Activated T-cell treated with anti-CD3 and anti-CD28 coated beads, Interleukin-2, amount 50 U/mL, for 24 hours (primary cell): Measurements from ENCODE around the gene STK32C.
"Not testable (repeated sequence)": the region's sequence is repeated elsewhere in the genome, so short reads cannot be mapped to it uniquely, and the experiment has no call there.

Experiments
- DNase-seq: peaks from one replicate; pipeline ENCODE4 v3.0.0-alpha.2; 2020
- H3K27ac Mint-ChIP-seq: 2 replicates; pipeline ENCODE4 v1.8.0; 2020; ENCODE audit warnings: mild to moderate bottlenecking, mixed read lengths
- H3K27me3 Mint-ChIP-seq: 2 replicates; pipeline ENCODE4 v1.8.0; 2020; ENCODE audit warnings: mixed read lengths
- H3K36me3 Mint-ChIP-seq: 2 replicates; pipeline ENCODE4 v1.8.0; 2020; ENCODE audit warnings: low read depth, mixed read lengths
- H3K4me1 Mint-ChIP-seq: 2 replicates; pipeline ENCODE4 v1.8.0; 2020; ENCODE audit warnings: low read depth, mixed read lengths
- H3K4me3 Mint-ChIP-seq: 2 replicates; pipeline ENCODE4 v1.8.0; 2020; ENCODE audit warnings: mild to moderate bottlenecking, moderate library complexity, mixed read lengths
- H3K9me3 Mint-ChIP-seq: 2 replicates; pipeline ENCODE4 v1.8.0; 2020; ENCODE audit warnings: mixed read lengths

STK32C gene

DNA sequence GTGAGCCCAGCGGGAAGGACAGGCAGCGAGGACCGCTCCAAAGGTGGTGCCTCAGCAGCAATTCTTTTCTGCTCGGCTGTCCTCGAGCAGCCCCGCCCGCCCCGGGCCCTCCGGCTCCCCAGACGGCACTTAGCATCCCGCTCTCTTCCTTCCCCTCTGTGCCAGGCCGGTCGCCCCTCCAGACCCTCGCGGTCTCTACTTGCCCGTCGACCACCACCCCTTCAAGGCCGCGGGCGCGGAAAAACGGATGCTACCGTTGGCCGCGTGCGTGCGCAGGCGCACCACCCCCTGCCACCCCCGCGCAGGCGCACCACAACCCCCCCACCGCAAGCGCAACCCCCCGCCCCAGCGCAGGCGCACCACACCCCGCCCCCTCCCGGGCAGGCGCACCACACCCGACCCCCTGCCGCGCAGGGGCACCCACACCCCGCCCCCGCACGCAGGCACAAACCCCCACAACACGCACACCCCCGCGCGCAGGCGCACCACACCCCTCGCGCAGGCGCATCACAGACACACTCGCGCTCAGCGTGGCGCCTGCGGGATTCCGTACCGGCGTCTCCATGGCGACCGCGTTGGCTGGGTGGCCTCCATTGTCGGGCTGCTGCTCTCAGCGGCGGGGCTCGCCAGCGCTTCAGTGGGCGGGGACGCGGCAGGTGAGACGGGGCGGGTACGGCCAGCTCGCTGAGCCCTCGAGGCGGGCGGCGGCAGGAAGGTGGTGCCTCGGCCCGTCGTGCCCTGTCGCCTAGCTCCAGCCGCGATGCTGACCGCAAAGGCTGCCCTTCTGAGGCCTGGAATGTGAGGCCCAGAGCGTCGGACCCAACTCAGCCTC, 24.1 kb upstream of the STK32C start, which contains the start of gene LRRC27:
Gene LRRC27 (plus strand): TSS at position 593 of the 832 bp plus-strand sequence. CDS start 1,332 bp downstream, outside the sequence.
- Mint-ChIP-seq H3K36me3 (peaks cover 39% of the 10 kb centered on the region), H3K27me3 (no peaks in the 10 kb centered on the region), H3K4me3 (peak within 1 kb of the TSS; percentile 87), H3K4me1 (peaks cover 65% of the 10 kb centered on the region), H3K27ac (peak within 1 kb of the TSS; percentile 96), H3K9me3 (peaks cover 5% of the 10 kb centered on the region)
- peak; percentile 99 for DNase-seq

DNA sequence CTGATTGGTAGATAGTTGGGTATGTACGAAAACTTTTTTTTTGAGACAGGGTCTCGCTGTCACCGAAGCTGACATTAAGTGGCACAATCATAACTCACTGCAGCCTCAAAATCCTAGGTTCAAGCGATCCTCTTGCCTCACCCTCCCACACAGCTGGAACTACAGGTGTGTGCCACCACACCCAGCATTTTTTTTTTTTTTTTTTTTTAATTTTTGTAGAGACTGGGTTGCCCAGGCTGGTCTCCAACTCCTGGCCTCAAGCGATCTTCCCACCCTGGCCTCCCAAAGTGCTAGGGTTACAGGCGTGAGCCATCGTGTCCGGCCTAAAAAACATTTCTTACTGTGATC, 22.7 kb upstream of the STK32C start:
- H3K4me1 Mint-ChIP-seq: peaks cover 66% of the 10 kb centered on the region
- no peaks in the 10 kb centered on the region for H3K27me3 Mint-ChIP-seq
- no peak for DNase-seq
- peak overlapping the region; percentile 96 for H3K27ac Mint-ChIP-seq
- H3K9me3 Mint-ChIP-seq: peaks cover 5% of the 10 kb centered on the region
- H3K36me3 Mint-ChIP-seq: peaks cover 53% of the 10 kb centered on the region
- peak overlapping the region; percentile 87 for H3K4me3 Mint-ChIP-seq

DNA sequence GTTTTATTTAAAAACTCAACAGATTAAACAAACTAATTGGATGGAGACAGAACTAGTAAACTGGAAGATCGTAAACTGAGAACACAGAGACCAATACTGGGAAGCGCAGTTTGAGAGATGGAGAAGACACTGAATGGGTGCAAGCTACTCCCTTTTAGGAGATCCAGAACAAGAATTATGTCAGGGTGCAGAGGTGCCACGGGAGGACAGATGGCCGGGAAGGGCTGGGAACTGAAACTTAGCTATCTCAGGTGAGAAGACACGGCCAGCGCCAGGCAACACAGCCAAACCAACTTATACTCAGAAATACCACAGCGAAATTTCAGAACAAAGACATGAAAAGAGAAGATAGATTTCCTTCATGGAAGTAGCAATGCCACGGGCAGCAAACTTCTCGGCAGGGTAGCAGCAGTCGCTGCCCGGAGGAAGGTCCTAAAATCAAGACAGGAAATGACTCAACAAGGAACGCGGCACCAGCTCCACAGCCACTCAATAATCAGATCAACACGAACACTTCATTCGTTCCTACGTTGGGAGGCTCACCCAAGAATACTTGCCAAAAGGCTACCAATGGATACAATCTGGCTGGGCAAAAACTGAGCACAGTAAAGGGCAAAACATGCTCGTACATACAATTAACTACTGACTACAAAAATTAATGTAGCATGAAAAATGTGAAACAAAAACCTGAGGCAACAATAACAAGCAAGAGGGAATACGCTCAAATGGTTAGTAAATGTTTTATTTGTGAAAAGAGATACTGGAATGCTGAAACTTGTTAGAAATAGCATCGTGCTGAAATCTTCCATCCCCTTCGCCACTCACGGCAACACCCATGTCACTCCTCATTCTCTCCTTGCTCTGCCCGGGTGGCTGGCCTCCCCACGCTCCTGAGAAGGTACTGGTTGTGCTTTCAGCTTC, 22.1 kb upstream of the STK32C start:
- H3K4me1 Mint-ChIP-seq: peaks cover 70% of the 10 kb centered on the region
- no peak for DNase-seq
- H3K27ac Mint-ChIP-seq: peak overlapping the region; percentile 96
- H3K9me3 Mint-ChIP-seq: peaks cover 5% of the 10 kb centered on the region
- H3K4me3 Mint-ChIP-seq: peak overlapping the region; percentile 87
- no peaks in the 10 kb centered on the region for H3K27me3 Mint-ChIP-seq
- H3K36me3 Mint-ChIP-seq: peaks cover 58% of the 10 kb centered on the region

DNA sequence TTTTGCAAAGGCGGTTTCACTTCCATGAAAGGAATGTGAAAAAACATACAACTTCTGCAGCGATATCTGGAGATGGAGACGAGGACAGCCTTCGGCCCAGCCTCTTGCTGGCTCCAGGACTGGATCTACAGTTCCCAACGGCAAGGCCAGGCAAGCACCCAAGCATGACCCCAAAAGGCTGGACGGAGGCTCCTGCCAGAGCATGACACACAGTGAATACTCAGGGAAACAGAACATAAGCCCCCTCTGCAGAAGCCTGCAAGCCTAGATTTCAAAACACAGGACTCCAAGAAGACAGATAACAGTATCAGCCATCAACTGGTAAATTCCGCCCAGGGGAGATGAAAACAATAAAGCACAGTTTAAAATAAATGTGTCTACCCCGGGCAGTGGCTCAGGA, 21.0 kb upstream of the STK32C start:
- H3K27ac Mint-ChIP-seq: peak overlapping the region; percentile 7
- peaks cover 5% of the 10 kb centered on the region for H3K9me3 Mint-ChIP-seq
- DNase-seq: no peak
- no peaks in the 10 kb centered on the region for H3K27me3 Mint-ChIP-seq
- H3K4me1 Mint-ChIP-seq: peaks cover 69% of the 10 kb centered on the region
- H3K36me3 Mint-ChIP-seq: peaks cover 64% of the 10 kb centered on the region
- peak overlapping the region; percentile 87 for H3K4me3 Mint-ChIP-seq

DNA sequence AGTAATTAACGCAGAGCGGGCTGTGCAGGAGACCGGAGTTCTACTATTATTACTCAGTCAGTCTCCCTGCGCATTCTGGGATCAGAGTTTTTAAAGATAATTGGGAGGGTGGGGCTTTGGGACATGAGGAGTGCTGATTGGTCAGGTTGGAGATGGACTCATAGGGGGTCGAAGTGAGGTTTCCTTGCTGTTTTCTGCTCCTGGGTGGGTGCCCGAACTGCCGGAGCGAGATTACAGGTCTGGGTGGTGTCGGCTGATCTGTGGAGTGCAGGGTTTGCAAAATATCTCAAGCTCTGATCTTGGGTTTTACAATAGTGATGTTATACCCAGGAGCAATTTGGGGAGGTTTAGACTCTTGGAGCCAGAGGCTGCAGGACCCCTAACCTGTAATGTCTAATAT, 20.4 kb upstream of the STK32C start:
- Mint-ChIP-seq H3K4me1 (peaks cover 63% of the 10 kb centered on the region), H3K27me3 (no peaks in the 10 kb centered on the region), H3K9me3 (peaks cover 5% of the 10 kb centered on the region), H3K36me3 (peaks cover 65% of the 10 kb centered on the region), H3K27ac (peak overlapping the region; percentile 71), H3K4me3 (peak overlapping the region; percentile 10)
- no peak for DNase-seq

DNA sequence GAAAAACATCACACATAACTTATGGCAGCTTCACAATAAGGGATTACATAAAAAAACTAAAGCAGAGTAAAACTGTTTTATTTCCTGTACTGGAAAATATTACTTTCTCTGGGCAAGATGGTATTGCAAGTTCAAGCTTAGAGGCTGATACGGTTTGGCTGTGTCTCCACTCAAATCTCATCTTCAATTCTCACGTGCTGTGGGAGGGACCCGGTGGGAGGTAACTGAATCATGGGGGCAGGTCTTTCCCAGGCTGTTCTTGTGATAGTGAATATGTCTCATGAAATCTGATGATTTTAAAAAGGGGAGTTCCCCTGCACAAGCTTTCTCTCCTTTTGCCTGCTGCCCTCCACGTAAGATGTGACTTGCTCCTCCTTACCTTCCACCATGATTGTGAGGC, 19.2 kb upstream of the STK32C start:
- peak overlapping the region; percentile 84 for H3K27ac Mint-ChIP-seq
- H3K27me3 Mint-ChIP-seq: no peaks in the 10 kb centered on the region
- H3K4me3 Mint-ChIP-seq: peak overlapping the region; percentile 34
- peak; percentile 71 for DNase-seq
- peaks cover 5% of the 10 kb centered on the region for H3K9me3 Mint-ChIP-seq
- H3K4me1 Mint-ChIP-seq: peaks cover 56% of the 10 kb centered on the region
- H3K36me3 Mint-ChIP-seq: peaks cover 65% of the 10 kb centered on the region

DNA sequence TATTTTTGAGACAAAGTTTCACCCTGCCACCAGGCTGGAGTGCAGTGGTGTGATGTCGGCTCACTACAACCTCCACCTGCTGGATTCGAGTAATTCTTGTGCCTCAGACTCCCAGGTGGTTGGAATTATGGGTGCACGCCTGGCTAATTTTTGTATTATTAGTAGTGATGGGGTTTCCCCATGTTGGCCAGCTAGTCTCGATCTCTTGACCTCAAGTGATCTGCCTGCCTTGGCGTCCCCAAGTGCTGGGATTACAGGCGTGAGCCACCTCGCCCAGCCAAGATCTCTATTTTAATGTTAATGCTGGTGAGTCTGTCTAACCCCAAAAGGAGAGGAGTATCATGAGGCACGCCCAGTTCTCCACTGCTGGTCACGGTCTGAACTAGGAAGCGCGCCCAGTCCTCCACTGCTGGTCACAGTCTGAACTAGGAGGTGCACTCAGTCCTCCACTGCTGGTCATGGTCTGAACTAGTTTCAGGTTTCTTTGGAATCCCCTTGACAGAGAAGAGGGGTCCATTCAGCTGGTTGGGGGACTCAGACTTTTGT, 18.7 kb upstream of the STK32C start:
- Mint-ChIP-seq H3K9me3 (peaks cover 5% of the 10 kb centered on the region), H3K27ac (peak overlapping the region; percentile 84), H3K27me3 (no peaks in the 10 kb centered on the region), H3K4me1 (peaks cover 55% of the 10 kb centered on the region), H3K36me3 (peaks cover 65% of the 10 kb centered on the region), H3K4me3 (no peak overlapping the region)
- DNase-seq: no peak

DNA sequence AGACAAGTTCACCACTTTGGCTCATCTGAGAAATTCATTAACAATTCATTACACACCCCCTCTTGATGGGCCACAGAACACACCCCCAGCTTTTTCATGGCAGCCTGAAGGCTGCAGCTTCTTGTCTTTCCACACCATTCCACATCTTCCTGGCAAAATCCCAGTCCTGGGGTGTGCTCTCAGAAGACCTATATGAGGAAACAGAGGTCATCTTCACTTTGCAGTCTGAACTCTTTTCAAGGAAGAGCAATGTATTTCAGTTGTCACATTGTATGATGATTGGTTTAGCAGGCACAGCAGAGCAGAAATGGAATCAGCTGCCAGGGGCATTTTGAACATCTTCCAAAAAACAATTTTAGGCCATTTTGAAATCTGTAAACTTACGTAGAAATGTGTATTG, 16.4 kb upstream of the STK32C start:
- Mint-ChIP-seq H3K36me3 (peaks cover 46% of the 10 kb centered on the region), H3K27ac (no peak overlapping the region), H3K4me3 (no peak overlapping the region), H3K4me1 (peaks cover 56% of the 10 kb centered on the region), H3K27me3 (no peaks in the 10 kb centered on the region), H3K9me3 (peaks cover 5% of the 10 kb centered on the region)
- DNase-seq: no peak

DNA sequence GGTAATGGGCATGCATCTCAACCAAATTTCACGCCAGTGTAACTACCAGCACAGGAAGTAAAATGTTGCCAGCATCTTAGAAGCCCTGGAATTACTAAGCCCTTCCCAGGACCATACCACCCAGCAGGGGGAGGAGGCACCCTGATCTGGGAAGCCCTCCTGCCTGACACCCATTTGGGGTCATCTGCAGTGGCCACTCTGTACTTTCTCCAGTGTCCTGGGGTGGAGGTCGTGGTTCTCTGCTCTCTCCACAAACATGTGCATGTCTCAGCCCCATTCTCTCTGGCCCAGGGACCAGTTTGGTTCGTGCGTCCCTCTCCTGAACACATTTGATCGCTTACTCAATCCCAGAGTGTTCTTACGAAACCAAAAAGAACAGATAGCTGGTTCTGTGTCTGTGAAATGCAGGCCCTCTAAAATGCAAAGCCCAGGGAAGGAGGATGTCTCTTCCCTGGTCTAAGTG, 14.9 kb upstream of the STK32C start:
- peaks cover 33% of the 10 kb centered on the region for H3K36me3 Mint-ChIP-seq
- no peaks in the 10 kb centered on the region for H3K27me3 Mint-ChIP-seq
- H3K27ac Mint-ChIP-seq: no peak overlapping the region
- peaks cover 42% of the 10 kb centered on the region for H3K4me1 Mint-ChIP-seq
- DNase-seq: no peak
- peaks cover 2% of the 10 kb centered on the region for H3K9me3 Mint-ChIP-seq
- no peak overlapping the region for H3K4me3 Mint-ChIP-seq

DNA sequence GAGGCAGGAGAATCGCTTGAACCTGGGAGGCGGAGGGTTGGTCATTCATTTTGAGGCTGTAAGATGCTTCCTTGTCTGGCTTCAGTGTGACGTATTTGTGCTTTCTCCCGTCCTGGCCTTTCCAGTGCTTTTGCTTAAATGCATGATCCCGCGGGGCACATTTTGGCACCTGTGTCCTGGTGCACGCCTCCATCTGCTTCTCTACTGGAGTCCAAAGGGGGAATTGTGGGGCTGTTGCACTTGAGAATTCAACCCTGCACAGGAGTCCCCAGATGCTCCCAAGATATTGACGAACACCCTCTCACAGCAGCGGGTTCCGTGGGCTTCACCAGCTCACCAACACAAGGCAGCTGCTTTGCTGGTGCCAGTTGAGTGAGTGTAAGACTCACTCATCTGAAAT, 14.0 kb upstream of the STK32C start:
- H3K9me3 Mint-ChIP-seq: no peaks in the 10 kb centered on the region
- DNase-seq: no peak
- H3K36me3 Mint-ChIP-seq: peaks cover 25% of the 10 kb centered on the region
- no peaks in the 10 kb centered on the region for H3K27me3 Mint-ChIP-seq
- H3K4me1 Mint-ChIP-seq: peaks cover 34% of the 10 kb centered on the region
- H3K4me3 Mint-ChIP-seq: no peak overlapping the region
- H3K27ac Mint-ChIP-seq: no peak overlapping the region

DNA sequence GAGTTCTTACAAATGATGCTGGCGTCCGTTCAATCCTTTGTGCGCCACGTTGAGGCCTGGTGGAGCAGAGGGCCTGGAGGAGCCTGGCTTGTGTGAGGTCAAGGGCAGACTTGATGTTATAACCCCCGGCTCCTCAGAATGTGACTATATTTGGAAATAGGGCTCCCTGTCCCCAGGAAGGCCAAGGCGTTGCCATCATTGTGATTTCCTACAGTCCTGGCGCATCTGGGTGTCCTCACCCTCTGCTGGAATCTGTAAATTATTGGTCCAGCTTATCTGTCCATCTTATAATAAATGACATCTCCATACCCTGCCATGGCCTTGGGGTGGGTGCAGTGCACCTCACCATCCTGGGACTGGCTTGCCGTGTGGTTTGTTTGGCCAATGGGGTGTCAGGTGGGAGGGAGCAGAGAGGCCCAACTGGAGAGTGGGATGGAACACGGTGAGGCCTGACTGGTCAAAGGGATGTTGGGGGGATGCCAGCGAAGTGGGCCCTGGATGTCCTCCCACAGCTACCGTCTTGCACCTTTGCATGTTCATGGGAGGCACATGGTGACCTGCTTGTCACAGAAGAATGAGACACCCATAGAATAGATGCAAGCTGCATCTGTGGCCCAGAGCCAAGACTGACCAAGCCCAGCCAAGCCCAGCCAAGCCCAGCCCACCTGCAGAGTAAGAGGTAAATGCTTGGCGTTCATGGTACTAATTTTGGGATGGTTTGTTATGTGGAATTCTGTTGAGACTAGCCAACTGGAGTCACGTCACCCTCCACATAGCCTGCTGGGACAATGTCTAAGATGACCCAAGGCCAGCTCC, 13.1 kb upstream of the STK32C start:
- DNase-seq: no peak
- Mint-ChIP-seq H3K27me3 (no peaks in the 10 kb centered on the region), H3K27ac (no peak overlapping the region), H3K4me1 (peaks cover 25% of the 10 kb centered on the region), H3K9me3 (no peaks in the 10 kb centered on the region), H3K36me3 (peaks cover 16% of the 10 kb centered on the region), H3K4me3 (no peak overlapping the region)

DNA sequence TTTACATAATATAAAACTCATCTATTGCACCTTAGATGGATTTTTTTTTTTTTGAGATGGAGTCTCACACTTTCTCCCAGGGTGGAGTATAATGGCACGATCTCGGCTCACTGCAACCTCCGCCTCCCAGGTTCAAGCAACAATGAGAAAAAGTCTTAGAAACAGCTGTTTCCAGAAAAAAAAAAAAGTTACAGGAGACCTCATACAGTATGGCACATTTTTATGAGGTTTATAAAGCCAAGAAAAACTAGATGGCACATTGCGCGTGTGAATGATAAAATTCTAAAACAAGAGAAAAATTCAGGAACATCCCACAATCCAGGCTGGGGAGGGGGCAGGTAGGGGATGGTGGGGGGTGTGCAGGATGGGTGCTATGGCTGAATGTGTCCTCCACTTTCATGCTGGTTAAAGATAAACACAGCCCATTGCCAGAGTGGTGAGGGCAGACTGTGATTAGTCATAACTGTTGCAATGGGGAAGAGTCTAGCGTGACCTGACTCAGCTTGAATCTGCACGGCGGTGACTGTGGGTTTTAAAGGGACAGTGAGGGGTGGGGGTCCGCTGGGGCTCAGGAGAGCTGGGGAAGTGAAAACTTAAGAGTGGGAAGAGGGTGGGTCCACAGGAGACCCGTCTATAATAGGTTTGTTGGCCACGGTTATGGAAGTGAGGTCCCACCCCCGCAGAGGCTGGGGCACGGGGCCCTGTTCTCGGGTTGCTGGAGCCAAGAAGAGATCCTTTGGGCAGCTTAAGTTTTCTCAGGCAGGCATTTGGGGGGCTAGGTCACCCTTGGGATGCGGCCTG, 12.3 kb upstream of the STK32C start:
- Mint-ChIP-seq H3K36me3 (peaks cover 10% of the 10 kb centered on the region), H3K4me1 (peaks cover 22% of the 10 kb centered on the region), H3K27ac (peak overlapping the region; percentile 41), H3K4me3 (no peak overlapping the region), H3K27me3 (no peaks in the 10 kb centered on the region), H3K9me3 (no peaks in the 10 kb centered on the region)
- DNase-seq: peak; percentile 53

DNA sequence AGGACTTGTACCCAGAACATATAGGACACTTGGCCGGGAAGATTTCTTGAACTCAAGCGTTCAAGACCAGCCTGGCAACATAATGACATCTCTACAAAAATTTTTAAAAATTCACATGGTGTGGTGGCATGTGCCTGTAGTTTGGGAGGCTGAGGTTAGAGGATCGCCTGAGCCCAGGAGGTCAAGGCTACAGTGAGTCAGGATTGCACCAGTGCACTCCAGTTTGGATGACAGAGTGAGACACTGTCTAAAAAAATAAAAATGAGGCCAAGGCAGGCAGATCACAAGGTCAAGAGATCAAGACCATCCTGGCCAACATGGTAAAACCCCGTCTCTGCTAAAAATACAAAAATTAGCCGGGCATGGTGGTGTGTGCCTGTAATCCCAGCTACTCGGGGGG, 9.7 kb upstream of the STK32C start:
- not testable (repeated sequence) for H3K36me3 Mint-ChIP-seq, H3K27ac Mint-ChIP-seq, H3K4me3 Mint-ChIP-seq, H3K9me3 Mint-ChIP-seq, DNase-seq, H3K27me3 Mint-ChIP-seq
- H3K4me1 Mint-ChIP-seq: peaks cover 16% of the 10 kb centered on the region
